NCI-H187 treated with DMSO at 0.1 percent for 48 hours (cell line): ENCODE measurements around the gene SCGN.

Experiments used
- DNase-seq: peaks from one replicate; lab custom pipeline; 2025; lab: John Stamatoyannopoulos, UW

SCGN gene

DNA sequence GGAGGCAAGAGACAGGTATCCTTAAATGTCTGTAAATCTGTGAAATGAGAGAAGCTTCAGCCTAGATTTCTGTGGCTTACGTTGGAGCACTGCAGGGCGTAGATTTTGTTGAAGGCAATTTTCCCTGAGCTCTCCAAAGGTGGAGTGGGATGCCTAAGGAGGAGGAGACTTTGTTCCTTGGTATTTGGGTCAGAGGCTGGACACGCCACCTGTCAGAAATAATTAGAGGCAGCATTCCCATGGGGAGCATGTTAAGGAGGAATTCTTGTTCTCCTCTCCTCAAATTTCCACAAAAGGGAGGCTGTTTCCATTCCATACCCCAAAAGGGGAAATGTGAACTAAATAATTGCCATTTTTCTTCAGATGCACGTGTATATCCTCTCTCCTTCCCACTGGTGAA, 11.1 kb upstream of the SCGN start:
- DNase-seq = no peak

DNA sequence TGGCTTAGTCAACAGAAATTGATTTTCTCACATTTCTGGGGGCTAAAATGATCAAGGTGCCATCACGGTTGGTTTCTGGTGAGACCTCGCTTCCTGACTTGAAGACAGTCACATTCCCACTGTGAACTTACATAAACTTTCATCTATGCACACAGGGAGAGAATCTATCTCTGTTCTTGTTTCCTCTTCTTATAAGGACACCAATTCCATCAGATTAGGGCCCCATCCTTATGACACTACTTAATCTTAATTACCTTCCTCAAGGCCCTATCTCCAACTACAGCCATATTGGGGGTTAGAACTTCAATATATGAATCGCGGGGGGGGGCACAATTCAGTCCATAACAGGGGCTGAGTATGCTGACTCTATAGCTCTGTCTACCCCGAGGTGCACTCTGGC, 10.6 kb upstream of the SCGN start:
- DNase-seq = no peak

DNA sequence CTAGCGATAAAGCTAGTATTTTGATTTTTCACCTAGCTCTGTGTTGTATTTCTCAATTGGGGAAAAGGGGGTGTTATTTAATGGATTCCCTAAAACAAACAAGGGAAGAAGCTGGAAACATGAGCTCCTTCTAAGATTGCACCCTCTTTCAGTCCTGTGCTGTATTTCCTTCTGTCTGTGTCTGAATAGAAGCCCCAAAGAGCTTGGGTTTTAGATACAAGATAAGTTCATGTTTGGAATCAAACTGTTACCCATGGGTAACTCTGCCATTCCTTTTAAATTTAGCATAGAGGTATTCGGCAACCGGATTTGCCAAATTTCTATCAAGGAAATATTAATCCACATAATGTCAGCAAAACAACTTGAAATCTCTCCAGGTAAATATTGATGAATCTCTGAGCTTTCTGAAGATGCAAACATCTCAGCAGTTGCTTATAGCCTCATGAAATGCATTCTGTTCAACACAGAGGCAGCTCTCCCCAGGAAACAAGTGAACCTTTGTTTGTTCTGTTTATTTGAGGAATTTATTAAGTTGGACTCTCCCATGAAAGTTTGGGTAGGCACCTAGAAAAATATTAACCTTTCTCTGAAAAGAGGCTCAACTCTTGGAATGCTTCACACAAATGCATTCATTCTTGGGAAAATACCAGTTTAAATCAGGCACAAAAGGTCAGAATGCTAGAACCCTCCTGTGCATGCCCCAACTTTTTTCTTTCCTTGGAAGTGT, 9.9 kb upstream of the SCGN start:
- no peak for DNase-seq

DNA sequence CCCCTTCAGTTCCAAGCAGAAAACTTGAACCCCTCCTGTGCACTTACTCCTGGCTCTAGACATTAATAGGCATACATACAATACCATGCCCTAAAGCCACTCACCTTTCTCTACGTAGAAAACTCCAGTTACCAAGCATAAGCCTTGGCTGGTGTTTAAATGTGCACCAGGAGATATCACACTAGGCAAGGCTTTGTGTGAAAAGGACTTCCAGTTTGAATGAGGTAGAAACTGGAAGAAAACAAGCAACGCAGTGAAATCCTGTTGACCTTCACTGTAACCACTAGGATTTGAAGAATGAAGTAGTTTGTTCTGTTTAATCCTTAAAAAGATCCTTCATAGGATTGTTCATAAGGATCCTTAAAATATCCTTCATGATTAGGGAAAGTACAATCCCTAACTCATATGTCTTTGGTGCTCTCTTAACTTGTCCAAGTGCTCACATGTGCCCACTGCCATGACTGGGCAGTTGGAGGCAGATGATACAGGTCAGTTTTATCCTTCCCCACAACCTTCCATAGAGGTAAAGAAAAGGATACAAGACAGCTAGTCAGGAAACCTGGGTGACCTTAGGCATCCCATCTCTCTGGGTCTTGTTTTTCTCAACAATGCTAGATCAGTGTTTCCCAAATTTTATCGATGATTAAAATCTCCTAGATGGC, 9.2 kb upstream of the SCGN start:
- no peak for DNase-seq

DNA sequence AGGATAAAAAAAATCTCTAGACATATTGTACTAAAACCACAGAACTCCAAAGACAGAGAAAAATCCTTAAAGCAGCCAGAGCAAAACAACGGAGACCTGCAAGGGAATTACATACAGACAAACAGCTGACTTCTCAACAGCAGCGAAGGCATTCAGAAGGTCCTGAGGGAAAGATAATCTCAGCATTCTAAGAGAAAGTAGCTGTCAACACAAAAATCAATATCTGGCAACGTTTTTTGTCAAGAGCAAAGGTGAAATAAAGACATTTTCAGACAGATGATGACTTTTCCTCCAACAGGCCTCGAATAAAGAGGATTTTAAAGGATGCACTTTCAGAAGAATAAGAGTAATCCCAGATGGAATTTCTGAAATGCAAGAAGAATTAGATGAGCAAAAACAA, 6.1 kb upstream of the SCGN start:
- DNase-seq = no peak

DNA sequence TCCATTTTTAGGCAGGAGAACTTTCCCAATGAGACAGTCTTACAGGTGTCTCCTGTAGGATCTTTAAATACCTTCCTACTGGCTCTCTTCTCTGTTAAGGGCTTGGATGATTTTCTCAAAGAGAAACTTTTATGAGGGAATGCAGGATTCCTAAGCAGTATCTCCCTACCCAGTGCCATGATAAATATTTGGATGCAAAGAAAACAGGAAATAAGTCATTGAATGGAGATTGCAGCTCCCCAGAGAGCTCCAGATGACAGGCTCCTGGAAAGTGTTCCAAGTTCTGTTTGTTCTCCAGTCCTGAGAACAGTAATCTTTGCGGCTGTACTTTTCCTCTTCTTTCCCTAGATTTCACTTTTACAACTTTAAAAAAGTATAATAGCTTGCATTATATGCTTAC, 2.4 kb upstream of the SCGN start:
- no peak for DNase-seq

DNA sequence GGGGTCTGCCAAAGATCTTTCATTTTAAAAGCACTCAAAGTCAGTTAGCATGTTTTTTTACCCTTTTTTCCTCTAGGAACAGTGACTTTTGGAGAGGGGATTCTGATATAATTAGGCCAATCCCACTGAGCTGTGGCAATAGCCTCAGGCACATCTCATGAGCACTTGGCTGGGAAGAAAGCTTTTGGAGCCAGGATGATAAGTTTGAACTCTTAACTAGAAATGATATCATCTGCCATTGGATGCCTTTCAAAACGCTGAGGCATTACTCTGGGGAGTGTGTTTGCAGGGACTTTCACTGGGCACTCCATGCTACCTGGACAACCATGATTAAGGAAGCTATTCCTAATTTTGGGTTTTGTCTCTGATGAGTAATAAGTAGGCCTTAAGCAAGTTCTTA, 3.7 kb downstream of the SCGN start:
- no peak for DNase-seq

DNA sequence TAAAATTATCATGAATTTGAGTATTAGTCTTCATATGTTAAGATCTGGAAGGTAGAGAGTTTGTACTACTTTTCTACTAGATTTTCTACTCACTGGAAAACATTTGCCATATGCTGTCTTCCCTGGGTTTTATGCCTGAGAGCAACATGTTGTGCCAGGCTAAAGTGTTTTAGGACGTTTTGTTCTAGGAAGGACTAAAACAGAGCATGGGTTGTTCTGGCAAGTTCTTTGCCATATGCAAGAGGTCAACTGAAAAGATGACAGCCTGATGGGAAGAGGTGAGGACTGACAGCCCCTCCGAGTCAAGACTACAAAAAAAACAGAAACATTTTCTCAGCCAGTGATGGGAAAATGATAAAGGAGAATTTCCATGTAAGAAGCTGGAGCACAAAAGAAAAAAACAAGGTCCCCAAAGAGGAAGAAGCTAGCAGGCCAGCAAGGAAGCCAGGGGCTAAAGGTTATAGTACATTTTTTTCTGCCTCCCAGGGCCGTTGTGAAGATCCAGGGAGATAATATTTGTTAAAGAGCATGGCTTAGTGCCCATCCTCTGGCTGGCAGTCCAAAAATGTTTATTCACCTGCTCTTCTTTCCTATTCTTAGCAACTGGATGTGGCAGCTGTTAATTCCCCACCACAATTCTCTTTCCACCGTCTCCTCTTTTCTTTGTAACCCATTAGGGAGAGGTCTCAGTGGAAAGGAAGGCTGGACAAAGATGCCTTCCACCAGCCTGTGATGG, 7.8 kb downstream of the SCGN start:
- DNase-seq = no peak

DNA sequence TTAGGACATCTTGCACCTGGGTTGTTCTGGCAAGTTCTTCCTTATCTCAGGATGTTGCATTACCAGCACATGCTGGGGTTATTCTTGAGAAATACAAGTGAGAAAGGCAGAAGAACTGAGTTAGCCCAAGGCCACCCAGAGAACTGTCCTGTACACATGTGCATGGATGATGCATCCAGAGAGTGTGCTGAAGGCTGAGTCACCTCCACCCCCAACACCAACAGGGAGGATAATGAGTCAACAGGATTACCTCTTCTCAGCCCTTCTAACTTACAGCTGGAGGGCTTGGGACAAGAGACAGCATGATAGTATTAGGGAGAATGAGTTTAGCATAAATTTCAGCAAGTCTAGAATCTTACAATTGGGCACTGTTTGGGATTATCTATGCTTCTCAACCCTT, 8.5 kb downstream of the SCGN start:
- no peak for DNase-seq

DNA sequence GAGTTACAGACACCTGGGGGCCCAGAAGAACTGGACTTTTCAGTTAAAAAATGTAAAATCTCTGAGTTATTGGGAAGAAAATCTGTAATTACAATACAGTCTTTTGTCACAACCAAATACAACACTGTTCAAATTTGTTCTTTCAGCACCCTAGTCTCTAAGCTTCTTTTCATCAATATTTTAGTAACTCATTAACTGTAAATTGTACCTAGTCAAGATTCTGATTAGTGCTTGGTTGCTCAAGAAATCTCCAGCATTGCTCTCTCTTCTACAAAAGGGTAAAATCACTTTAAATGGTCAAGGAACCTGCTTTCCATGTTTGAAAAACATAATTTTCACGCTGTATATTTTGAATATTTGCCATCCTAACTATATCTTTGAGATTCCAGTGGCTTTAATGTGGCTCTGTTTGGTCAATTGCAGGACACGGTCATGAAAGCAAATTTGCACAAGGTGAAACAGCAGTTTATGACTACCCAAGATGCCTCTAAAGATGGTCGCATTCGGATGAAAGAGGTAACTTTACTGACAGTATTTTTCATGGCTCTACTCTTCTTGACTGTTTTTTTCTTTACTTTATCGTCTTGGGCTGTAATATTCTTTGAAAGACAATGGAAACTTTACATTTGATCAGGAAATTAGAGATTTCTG, 9.2 kb downstream of the SCGN start:
- no peak for DNase-seq

DNA sequence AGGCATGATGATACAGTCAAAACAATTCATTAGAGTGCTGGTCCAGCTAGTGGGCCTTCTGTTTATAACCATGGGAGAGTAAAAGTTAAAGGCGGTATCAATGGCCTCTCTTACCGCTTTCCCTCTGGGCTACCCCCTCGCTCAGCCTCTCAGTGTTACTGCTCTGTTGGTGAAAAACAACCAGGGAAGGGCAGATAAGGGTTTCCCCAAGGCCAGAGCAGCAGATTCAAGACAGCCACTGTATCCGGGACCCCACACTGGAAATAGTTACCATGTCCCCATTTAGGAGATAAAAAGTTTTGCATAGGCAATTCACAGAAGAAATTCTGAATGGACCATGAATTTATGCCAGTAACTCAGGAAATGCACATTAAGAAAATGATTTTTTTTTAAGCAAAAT, 13.4 kb downstream of the SCGN start:
- DNase-seq = no peak

DNA sequence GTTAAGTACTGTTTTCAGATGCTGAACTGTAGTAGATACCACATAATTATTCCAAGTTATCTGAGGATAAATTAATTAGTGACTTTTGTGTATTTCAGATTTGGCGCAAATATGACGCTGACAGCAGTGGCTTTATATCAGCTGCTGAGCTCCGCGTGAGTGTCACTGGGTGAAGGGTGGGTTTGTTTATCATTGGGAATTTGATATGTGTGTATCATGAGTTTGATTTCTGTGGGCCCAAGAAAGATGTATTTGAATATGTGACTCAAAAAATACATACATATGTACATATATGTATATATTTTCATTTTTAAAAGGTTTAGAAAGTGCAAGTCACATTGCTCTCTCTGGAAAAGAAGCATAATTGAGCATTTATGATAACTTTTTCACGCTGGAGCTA, 17.4 kb downstream of the SCGN start:
- no peak for DNase-seq

DNA sequence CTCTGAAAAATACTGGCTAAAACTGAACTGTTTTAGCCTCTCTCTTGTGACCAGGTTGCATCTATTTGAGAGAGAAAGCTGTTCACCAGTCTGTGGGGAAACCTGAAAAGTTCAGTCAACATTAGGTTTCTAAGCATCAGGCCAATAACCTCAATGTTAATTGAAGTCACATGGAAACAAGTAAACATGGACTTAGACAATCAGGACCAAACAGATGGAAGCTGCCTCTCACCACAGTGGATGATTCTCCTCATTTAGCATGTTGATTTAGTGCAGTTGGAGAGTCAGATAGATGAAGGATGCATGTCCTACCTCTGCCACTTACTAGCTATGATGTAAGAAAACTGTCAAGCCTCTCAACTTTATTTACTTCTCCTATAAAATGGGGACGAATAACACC, 18.2 kb downstream of the SCGN start:
- DNase-seq = no peak

DNA sequence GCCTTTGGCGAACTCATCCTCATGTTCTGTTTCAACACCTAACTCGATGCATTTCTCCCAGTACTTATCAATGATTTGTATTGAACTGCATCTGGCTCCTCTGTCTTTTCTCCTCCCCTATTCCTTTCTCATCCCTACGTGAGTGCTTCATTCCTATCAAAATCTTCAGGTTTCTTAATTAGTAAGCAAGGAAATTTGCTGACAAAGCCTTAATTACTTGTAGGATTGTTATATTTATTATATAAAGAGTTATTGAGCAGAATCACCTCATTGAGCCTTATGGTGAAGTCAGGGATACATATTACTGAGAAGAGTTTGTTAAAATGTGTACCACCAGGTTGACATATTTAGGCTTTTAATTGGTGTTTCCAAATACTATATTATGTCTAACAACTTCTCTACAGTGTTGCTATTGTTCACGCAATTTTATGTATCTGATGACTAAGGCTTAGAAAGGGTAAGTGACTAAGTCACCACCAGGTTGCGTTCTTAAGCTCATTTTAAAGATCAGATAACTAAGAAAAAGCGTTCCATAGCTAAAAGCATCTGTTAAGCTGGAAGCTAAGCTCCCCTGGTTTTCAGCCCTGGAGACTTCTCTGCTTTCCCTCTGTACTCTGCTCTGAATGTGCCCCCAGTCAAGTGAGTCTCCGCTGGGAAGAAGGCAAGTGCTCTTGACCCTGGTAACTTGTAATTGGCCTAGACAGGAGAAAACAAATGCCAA, 18.9 kb downstream of the SCGN start:
- DNase-seq = no peak

DNA sequence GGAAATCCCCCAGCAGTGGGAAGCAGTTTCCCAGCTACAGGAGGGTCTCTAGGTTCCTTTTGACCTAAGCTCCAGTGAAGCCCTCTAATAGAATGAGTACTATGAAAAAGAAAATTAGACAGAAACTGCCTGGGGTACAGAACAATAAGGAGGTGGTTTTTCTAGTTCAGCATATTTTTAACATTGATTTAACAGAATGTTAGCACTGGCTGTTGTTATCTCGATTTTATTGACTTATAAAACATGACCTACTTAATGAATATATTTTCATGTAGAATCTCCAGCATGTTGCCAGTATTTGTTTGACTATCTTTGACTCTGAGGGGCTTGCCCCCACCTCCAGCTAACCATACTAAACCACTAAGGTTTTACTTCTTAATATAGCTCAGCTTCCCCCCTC, 19.6 kb downstream of the SCGN start:
- no peak for DNase-seq

DNA sequence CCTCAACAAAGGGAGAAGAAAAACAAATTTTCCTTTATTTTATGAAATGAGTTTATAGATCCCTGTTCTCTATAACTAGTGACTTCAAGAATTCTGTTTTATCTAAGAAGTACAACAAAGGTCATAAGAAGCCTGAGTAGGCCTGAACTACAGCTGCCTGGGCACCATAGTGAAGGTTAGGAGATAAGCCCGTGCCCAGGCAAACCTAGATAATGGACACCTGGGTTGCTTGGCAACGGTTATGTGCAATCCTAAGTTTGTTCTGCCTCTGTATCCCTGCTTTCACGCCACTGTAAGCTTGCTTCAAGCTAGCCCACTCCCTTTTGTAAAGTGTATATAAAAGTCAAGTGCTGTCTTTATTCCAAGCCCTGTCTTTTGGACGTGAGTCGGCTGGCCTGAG, 23.2 kb downstream of the SCGN start:
- DNase-seq = no peak

DNA sequence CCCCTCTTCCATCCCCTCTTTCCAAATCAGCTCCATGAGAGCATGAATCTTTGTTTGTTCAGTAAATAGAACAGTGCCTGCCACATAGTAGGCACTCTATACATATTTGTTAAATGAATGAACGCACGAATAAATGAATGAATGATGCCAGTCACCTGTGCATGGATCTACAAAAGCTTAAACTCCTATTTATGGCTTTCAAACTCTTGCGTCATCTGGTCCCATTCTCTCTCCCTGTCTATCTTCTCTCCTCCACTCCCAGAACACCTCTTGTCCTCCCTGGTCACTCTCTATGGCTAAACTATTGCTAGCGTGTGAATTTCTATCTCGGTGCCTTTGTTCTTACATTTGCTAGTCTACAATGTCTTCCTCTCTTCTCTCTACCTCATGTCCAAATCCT, 24.8 kb downstream of the SCGN start:
- DNase-seq = no peak

DNA sequence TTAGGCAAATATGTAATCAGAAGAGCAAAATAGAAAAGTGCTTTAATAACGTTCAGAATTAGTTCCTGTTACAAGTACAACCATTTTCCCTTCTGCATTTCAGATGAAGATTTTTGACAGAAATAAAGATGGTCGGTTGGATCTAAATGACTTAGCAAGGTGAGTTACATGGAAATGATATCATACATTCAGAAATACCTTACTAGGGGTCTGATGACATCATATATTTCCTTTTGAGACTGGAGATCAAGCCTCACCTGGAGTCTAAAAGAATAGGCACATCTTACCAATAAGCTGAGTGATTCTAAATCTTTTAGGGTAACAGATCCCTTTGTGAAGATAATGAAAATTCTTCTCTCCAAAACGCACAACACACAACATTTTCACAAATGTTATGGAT, 29.8 kb downstream of the SCGN start:
- no peak for DNase-seq

DNA sequence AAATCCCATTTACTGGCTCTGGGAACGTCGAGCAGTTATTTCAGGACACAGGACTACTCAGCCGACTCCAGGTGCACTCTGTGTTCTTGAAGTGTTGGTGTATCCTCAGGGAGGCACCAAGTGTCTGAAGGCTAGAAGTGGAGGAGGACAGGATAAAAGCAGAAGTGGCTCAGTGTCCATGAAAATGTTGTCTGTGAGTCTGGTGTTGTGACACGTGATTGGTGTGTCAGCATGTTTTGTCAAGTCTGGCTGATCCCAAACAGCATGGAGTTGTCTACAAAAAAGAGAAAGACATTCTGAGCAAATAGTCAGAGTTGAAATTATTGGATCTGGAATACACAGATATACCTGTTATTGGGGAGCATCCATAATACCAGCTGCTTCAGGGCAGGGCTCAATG, 30.3 kb downstream of the SCGN start:
- DNase-seq = no peak

DNA sequence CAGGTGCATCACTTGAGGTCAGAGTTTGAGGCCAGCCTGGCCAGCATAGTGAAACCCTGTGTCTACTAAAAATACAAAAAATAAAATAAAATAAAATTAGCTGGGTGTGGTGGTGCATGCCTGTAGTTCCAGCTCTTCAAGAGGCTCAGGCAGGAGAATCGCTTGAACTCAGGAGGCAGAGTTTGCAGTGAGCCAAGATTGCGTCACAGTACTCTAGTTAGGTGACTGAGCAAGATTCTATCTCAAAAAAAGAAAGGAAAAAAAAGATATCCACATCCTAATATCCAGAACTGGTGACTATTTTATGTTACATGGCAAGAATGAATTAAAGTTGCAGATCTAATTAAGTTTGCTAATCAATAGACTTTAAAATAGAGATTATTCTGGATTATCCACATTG, 32.5 kb downstream of the SCGN start:
- no peak for DNase-seq

DNA sequence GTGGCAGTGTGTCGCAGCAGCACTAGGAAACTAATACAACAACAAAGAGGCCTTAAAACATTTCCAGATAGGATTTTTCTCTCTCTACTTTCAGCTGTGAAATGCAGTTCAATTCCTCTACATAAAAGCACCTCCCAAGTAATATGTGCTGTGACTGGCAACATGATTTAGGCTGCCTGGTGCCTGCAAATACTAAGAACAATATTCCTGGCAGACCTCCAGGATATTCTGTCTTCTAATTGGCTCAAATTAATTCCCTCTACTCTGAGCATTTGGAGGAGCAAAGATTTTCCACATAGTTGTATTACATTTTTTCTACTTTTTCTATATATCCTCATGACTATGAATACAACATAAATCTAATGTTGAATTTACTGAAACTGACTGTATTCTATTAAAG, 33.2 kb downstream of the SCGN start:
- no peak for DNase-seq

DNA sequence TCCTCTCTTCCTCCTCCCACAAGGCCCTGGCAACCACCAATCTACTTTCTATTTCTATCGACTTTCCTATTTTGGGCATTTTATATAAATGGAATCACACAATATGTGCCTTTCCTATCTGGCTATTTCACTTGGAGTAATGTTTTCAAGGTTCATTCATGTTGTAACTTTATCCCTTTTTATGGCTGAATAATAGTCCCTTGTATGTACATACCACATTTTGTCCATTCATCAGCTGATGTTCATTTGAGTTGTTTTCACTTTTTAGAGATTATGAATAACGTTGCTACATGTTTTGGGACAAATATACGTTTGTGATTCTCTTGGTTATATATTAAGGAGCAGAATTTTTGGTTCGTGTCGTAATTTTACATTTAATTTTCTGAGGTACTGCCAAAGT, 33.9 kb downstream of the SCGN start:
- no peak for DNase-seq
